ENCODE measurements around the gene ARHGAP24. TPM values are rescaled to one million over a fixed set of nuclear protein-coding genes. Genes with fewer than 3 reads are reported as not detected.

Gene ARHGAP24
- total RNA-seq, 2 experiments from 2014 or later = 0.30 to 0.53 TPM

GRCh38 chr4:85805891-85806290, 330.9 kb downstream of the ARHGAP24 start:
- no peak overlapping the region for H3K27ac Mint-ChIP-seq
- POLR2A ChIA-PET = no interaction called here

GRCh38 chr4:85806334-85806733, 331.4 kb downstream of the ARHGAP24 start:
- CTCF ChIA-PET = no interaction called here

More at GRCh38 chr4:85805891-85806290, 330.9 kb downstream of the ARHGAP24 start:
- DNase-seq (no peak), ATAC-seq (ENCODE audit: poor library complexity) (no peak)
- no peaks in the 10 kb centered on the region for H3K27me3 ChIP-seq (ENCODE audit: control insufficient read depth in 1 of 2, insufficient read depth in 2 of 2, low read length in 2 of 2)
- H3K36me3 ChIP-seq (ENCODE audit: insufficient read depth, low read length) = no peaks in the 10 kb centered on the region
- no peaks in the 10 kb centered on the region for H3K27me3 Mint-ChIP-seq
- H3K27ac ChIP-seq (ENCODE audit: low read depth in 1 of 2, low read length in 2 of 2) = no peak overlapping the region
- no peaks in the 10 kb centered on the region for H3K9me3 ChIP-seq (ENCODE audit: control insufficient read depth in 1 of 2, insufficient read depth in 1 of 2, low read length in 2 of 2)
- no peak overlapping the region for H3K4me3 ChIP-seq (ENCODE audit: low read length)
- no peak overlapping the region for H3K4me3 Mint-ChIP-seq
- no peaks in the 10 kb centered on the region for H3K4me1 Mint-ChIP-seq (ENCODE audit: low read depth)
- no peaks in the 10 kb centered on the region for H3K9me3 Mint-ChIP-seq
- CTCF ChIA-PET = no interaction called here
- intact Hi-C loops (cut with DNase I, micrococcal nuclease) = no loop called here
- no peaks in the 10 kb centered on the region for H3K4me1 ChIP-seq (ENCODE audit: insufficient read depth, low read length)
- no peak for TF ChIP-seq CTCF (IDR thresholded peaks at IDR 0.05)
- H3K36me3 Mint-ChIP-seq (ENCODE audit: low read depth) = no peaks in the 10 kb centered on the region

GRCh38 chr4:85807247-85807950, 332.4 kb downstream of the ARHGAP24 start:
- Mint-ChIP-seq H3K9me3 (no peaks in the 10 kb centered on the region), H3K27ac (no peak overlapping the region), H3K4me1 (ENCODE audit: low read depth) (no peaks in the 10 kb centered on the region), H3K4me3 (no peak overlapping the region), H3K36me3 (ENCODE audit: low read depth) (no peaks in the 10 kb centered on the region), H3K27me3 (no peaks in the 10 kb centered on the region)
- Histone ChIP-seq H3K4me3 (ENCODE audit: low read length) (no peak overlapping the region), H3K9me3 (ENCODE audit: control insufficient read depth in 1 of 2, insufficient read depth in 1 of 2, low read length in 2 of 2) (no peaks in the 10 kb centered on the region), H3K27me3 (ENCODE audit: control insufficient read depth in 1 of 2, insufficient read depth in 2 of 2, low read length in 2 of 2) (no peaks in the 10 kb centered on the region), H3K27ac (ENCODE audit: low read depth in 1 of 2, low read length in 2 of 2) (no peak overlapping the region), H3K36me3 (ENCODE audit: insufficient read depth, low read length) (no peaks in the 10 kb centered on the region), H3K4me1 (ENCODE audit: insufficient read depth, low read length) (no peaks in the 10 kb centered on the region)
- intact Hi-C loops (cut with DNase I, micrococcal nuclease) = no loop called here
- POLR2A ChIA-PET = no interaction called here
- no peak for TF ChIP-seq CTCF (IDR thresholded peaks at IDR 0.05)
- DNase-seq (no peak), ATAC-seq (ENCODE audit: poor library complexity) (no peak)
- CTCF ChIA-PET = no interaction called here

More at GRCh38 chr4:85806334-85806733, 331.4 kb downstream of the ARHGAP24 start:
- Mint-ChIP-seq H3K27me3 (no peaks in the 10 kb centered on the region), H3K4me3 (no peak overlapping the region), H3K4me1 (ENCODE audit: low read depth) (no peaks in the 10 kb centered on the region), H3K9me3 (no peaks in the 10 kb centered on the region), H3K36me3 (ENCODE audit: low read depth) (no peaks in the 10 kb centered on the region), H3K27ac (no peak overlapping the region)
- Histone ChIP-seq H3K9me3 (ENCODE audit: control insufficient read depth in 1 of 2, insufficient read depth in 1 of 2, low read length in 2 of 2) (no peaks in the 10 kb centered on the region), H3K36me3 (ENCODE audit: insufficient read depth, low read length) (no peaks in the 10 kb centered on the region), H3K4me1 (ENCODE audit: insufficient read depth, low read length) (no peaks in the 10 kb centered on the region), H3K27me3 (ENCODE audit: control insufficient read depth in 1 of 2, insufficient read depth in 2 of 2, low read length in 2 of 2) (no peaks in the 10 kb centered on the region), H3K27ac (ENCODE audit: low read depth in 1 of 2, low read length in 2 of 2) (no peak overlapping the region), H3K4me3 (ENCODE audit: low read length) (no peak overlapping the region)
- intact Hi-C loops (cut with DNase I, micrococcal nuclease) = no loop called here
- DNase-seq = no peak
- POLR2A ChIA-PET = no interaction called here
- ATAC-seq (ENCODE audit: poor library complexity) = no peak
- TF ChIP-seq CTCF (IDR thresholded peaks at IDR 0.05) = no peak

Data from CD4-positive, alpha-beta T cell (primary cell).